Measurements from ENCODE around the gene MBNL2. TPM values are rescaled to one million over a fixed set of nuclear protein-coding genes. Genes with fewer than 3 reads are reported as not detected.

Gene MBNL2
- total and polyA plus RNA-seq, 2 experiments from 2014 or later, result 27.4 to 97.9 TPM

DNA sequence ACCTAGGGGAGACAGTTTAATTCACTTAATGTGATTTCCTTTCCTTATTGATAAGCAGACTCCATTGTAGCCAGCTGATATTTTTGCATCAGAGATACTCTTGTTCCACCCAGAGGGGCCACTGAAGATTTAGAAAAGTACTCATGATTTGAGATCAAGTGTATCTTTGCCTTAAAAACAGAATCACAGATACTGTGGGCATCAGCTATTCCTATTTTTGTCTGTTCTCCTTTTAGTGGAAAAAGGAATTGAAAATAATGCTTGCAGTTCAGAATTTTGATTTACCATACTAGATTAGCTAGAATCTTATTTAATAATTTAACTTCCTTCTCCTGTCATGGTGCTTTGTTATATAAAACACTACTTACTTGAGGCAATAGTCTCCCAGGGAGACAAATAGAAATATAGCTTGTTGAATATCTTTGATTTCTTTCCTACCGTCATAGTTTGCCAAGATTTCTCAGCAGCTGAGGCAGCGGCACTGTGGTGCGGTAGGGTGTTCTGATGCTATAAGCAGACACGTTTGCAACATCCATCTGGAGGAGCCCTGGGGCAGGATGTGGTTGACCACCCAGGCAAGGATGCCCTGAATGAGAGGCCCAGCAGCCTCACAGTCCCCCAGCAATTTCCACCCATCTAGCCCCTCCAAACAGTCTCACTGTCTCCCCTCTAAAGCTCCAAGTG, 164.8 kb downstream of the MBNL2 start:
- H3K36me3 ChIP-seq (replicated peaks; ENCODE audit: insufficient read depth, low read depth), result no peaks in the 10 kb centered on the region
- 90% methylated on average over 4 of the region's 4 CpGs for WGBS (ENCODE audit: low lambda C conversion rate, missing lambda C conversion rate)
- no peaks in the 10 kb centered on the region for H3K9me2 ChIP-seq (replicated peaks; ENCODE audit: insufficient read depth)
- H3K4me1 ChIP-seq (ENCODE audit: insufficient read depth), result peaks cover 6% of the 10 kb centered on the region
- no peak overlapping the region for H2AFZ ChIP-seq
- H3K27me3 ChIP-seq, result no peaks in the 10 kb centered on the region
- DNase-seq (ENCODE audit: low spot score), result no peak
- TF ChIP-seq EZH2 (IDR thresholded peaks at IDR 0.05; ENCODE audit: borderline replicate concordance), result no peak
- TF ChIP-seq, protein P1, sequence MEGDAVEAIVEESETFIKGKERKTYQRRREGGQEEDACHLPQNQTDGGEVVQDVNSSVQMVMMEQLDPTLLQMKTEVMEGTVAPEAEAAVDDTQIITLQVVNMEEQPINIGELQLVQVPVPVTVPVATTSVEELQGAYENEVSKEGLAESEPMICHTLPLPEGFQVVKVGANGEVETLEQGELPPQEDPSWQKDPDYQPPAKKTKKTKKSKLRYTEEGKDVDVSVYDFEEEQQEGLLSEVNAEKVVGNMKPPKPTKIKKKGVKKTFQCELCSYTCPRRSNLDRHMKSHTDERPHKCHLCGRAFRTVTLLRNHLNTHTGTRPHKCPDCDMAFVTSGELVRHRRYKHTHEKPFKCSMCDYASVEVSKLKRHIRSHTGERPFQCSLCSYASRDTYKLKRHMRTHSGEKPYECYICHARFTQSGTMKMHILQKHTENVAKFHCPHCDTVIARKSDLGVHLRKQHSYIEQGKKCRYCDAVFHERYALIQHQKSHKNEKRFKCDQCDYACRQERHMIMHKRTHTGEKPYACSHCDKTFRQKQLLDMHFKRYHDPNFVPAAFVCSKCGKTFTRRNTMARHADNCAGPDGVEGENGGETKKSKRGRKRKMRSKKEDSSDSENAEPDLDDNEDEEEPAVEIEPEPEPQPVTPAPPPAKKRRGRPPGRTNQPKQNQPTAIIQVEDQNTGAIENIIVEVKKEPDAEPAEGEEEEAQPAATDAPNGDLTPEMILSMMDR (IDR thresholded peaks at IDR 0.05; ENCODE audit: poor library complexity), result no peak
- no peak for TF ChIP-seq EZH2phosphoT487 (IDR thresholded peaks at IDR 0.05; ENCODE audit: low read depth, severe bottlenecking, unreplicated experiment)
- no peaks in the 10 kb centered on the region for H3K9me3 ChIP-seq (ENCODE audit: low read depth)
- no peak overlapping the region for H3K27ac ChIP-seq
- no peaks in the 10 kb centered on the region for H4K20me1 ChIP-seq (ENCODE audit: insufficient read depth, poor library complexity, severe bottlenecking)
- no peaks in the 10 kb centered on the region for H3K79me2 ChIP-seq
- no peak overlapping the region for H3K4me3 ChIP-seq
- H3K4me2 ChIP-seq, result no peak overlapping the region

DNA sequence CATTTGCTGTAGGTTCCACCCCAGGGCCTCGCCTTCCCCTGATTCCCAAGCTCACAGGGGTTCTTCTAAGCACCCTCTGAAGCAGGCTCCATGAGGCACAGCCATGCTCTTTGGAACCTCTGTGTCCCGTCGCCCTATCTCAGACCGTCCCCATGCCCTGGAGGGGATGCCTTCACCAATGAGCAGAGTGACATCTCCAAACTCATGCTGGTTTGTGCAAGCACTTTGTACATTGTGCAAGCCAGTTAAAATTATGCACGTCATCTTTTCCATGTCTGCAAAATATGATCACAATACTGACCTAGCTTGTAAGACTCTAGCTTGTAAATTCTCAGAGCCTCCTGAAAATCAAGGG, 165.3 kb downstream of the MBNL2 start:
- Histone ChIP-seq H3K9me2 (replicated peaks; ENCODE audit: insufficient read depth) (no peaks in the 10 kb centered on the region), H3K79me2 (no peaks in the 10 kb centered on the region), H4K20me1 (ENCODE audit: insufficient read depth, poor library complexity, severe bottlenecking) (no peaks in the 10 kb centered on the region), H3K36me3 (replicated peaks; ENCODE audit: insufficient read depth, low read depth) (no peaks in the 10 kb centered on the region), H3K27ac (no peak overlapping the region), H3K4me2 (no peak overlapping the region), H2AFZ (no peak overlapping the region), H3K9me3 (ENCODE audit: low read depth) (no peaks in the 10 kb centered on the region), H3K4me3 (no peak overlapping the region), H3K27me3 (no peaks in the 10 kb centered on the region), H3K4me1 (ENCODE audit: insufficient read depth) (peaks cover 6% of the 10 kb centered on the region)
- DNase-seq (ENCODE audit: low spot score), result no peak
- WGBS (ENCODE audit: low lambda C conversion rate, missing lambda C conversion rate), result 97% methylated on average over 5 of the region's 5 CpGs
- TF ChIP-seq, protein P1 (IDR thresholded peaks at IDR 0.05; ENCODE audit: poor library complexity), result no peak
- TF ChIP-seq EZH2 (IDR thresholded peaks at IDR 0.05; ENCODE audit: borderline replicate concordance) (no peak), EZH2phosphoT487 (IDR thresholded peaks at IDR 0.05; ENCODE audit: low read depth, severe bottlenecking, unreplicated experiment) (no peak)

- Histone ChIP-seq H3K9me3 (ENCODE audit: low read depth) (no peaks in the 10 kb centered on the region), H3K4me1 (ENCODE audit: insufficient read depth) (peaks cover 6% of the 10 kb centered on the region), H3K9me2 (replicated peaks; ENCODE audit: insufficient read depth) (no peaks in the 10 kb centered on the region), H3K27me3 (no peaks in the 10 kb centered on the region), H3K4me2 (no peak overlapping the region), H3K4me3 (no peak overlapping the region), H4K20me1 (ENCODE audit: insufficient read depth, poor library complexity, severe bottlenecking) (no peaks in the 10 kb centered on the region), H3K36me3 (replicated peaks; ENCODE audit: insufficient read depth, low read depth) (no peaks in the 10 kb centered on the region), H2AFZ (no peak overlapping the region), H3K79me2 (no peaks in the 10 kb centered on the region), H3K27ac (no peak overlapping the region)
- WGBS (ENCODE audit: low lambda C conversion rate, missing lambda C conversion rate), result 96% methylated on average over 1 of the region's 1 CpG
- no peak for DNase-seq (ENCODE audit: low spot score)
- TF ChIP-seq EZH2 (IDR thresholded peaks at IDR 0.05; ENCODE audit: borderline replicate concordance), result no peak
- TF ChIP-seq, protein P1 (IDR thresholded peaks at IDR 0.05; ENCODE audit: poor library complexity), result no peak
- TF ChIP-seq EZH2phosphoT487 (IDR thresholded peaks at IDR 0.05; ENCODE audit: low read depth, severe bottlenecking, unreplicated experiment), result no peak
Observed at GRCh38 chr13:97387890-97388289, 165.8 kb downstream of the MBNL2 start.
